Stomach (tissue), 4 donors: ENCODE results near the gene MGAT5.

ENCODE experiments used
- CTCF ChIP-seq, 7 experiments: fragments of 450-650 bp in 4 of 7; fragments of 200-600 bp in 3 of 7; sonication (generic) in 3 of 7; IDR thresholded peaks; one replicate each; pipeline ENCODE4 v1.5.1; 2016 to 2019; ENCODE audit warnings: antibody characterized with exemption in 7 of 7, control low read depth in 2 of 7, mild to moderate bottlenecking in 1 of 7
- EP300 ChIP-seq: sonication (generic); formaldehyde crosslinking; IDR thresholded peaks from one replicate; pipeline ENCODE4 v1.6.1; 2017; ENCODE audit warnings: antibody characterized with exemption
- POLR2A ChIP-seq, 4 donors: fragments of 450-650 bp; IDR thresholded peaks; one replicate each; pipeline ENCODE4 v1.6.1; 2016; ENCODE audit warnings: antibody characterized with exemption in 4 of 4, control low read depth in 2 of 4, mild to moderate bottlenecking in 1 of 4, moderate library complexity in 1 of 4
- POLR2AphosphoS5 ChIP-seq, 3 donors: sonication (generic); formaldehyde crosslinking; IDR thresholded peaks; one replicate each; pipeline ENCODE4 v1.6.1; 2016; ENCODE audit warnings: antibody characterized with exemption in 3 of 3

- TF ChIP-seq CTCF (IDR thresholded peaks at IDR 0.05): no peak
- TF ChIP-seq POLR2A (IDR thresholded peaks at IDR 0.05): no peak
- TF ChIP-seq EP300: no peak
- TF ChIP-seq POLR2AphosphoS5 (IDR thresholded peaks at IDR 0.05): no peak
Observed at GRCh38 chr2:134431838-134432434, 178.1 kb downstream of the MGAT5 start.
